ENCODE measurements around the gene BTC. TPM values are rescaled to one million over a fixed set of nuclear protein-coding genes. Genes with fewer than 3 reads are reported as not detected.

BTC gene
- total RNA-seq, 1 donor from 2014 or later, result not detected

GRCh38 chr4:74758551-74759145 lies 35.7 kb downstream of the BTC start:
- no peaks in the 10 kb centered on the region for H3K9me3 Mint-ChIP-seq (ENCODE audit: unreplicated experiment)
- no peaks in the 10 kb centered on the region for H3K36me3 Mint-ChIP-seq (ENCODE audit: unreplicated experiment)
- no peaks in the 10 kb centered on the region for H3K27me3 Mint-ChIP-seq (ENCODE audit: unreplicated experiment)
- no peak overlapping the region for H3K27ac Mint-ChIP-seq (ENCODE audit: unreplicated experiment)
- no peak for TF ChIP-seq CTCF (IDR thresholded peaks at IDR 0.05; ENCODE audit: partially characterized antibody, unreplicated experiment)
- H3K4me1 Mint-ChIP-seq (ENCODE audit: low read depth, unreplicated experiment), result no peaks in the 10 kb centered on the region
- no peak for DNase-seq
- no peak overlapping the region for H3K4me3 Mint-ChIP-seq (ENCODE audit: unreplicated experiment)

- no peak for DNase-seq
- H3K27me3 Mint-ChIP-seq (ENCODE audit: unreplicated experiment), result no peaks in the 10 kb centered on the region
Measured at GRCh38 chr4:74757136-74757535, 37.2 kb downstream of the BTC start.

DNA sequence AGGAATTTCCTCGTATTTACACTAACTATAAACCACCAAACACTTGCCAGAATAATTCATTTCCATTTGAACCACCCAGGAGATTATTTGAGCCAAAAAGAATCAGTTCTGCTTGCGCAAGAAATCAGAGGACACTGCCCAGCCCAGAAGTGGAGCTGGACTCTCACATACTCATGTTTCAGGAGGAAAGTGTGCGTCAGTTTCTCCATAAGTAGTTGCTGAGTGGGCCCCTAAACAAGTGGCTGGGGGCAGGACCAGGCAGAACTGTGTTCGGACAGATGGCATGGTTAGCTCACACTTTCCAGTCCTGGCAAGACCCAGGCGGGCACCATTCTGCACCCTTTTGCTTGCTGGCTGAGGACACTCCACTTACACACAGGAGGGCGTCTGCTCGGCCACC lies 38.8 kb downstream of the BTC start:
- no peak for DNase-seq
- H3K4me3 Mint-ChIP-seq (ENCODE audit: unreplicated experiment), result no peak overlapping the region
- no peaks in the 10 kb centered on the region for H3K4me1 Mint-ChIP-seq (ENCODE audit: low read depth, unreplicated experiment)
- H3K27me3 Mint-ChIP-seq (ENCODE audit: unreplicated experiment), result no peaks in the 10 kb centered on the region
- TF ChIP-seq CTCF (IDR thresholded peaks at IDR 0.05; ENCODE audit: partially characterized antibody, unreplicated experiment), result no peak
- no peaks in the 10 kb centered on the region for H3K36me3 Mint-ChIP-seq (ENCODE audit: unreplicated experiment)
- no peaks in the 10 kb centered on the region for H3K9me3 Mint-ChIP-seq (ENCODE audit: unreplicated experiment)
- H3K27ac Mint-ChIP-seq (ENCODE audit: unreplicated experiment), result no peak overlapping the region

More at GRCh38 chr4:74757136-74757535, 37.2 kb downstream of the BTC start:
- no peaks in the 10 kb centered on the region for H3K9me3 Mint-ChIP-seq (ENCODE audit: unreplicated experiment)
- H3K36me3 Mint-ChIP-seq (ENCODE audit: unreplicated experiment), result no peaks in the 10 kb centered on the region
- no peak overlapping the region for H3K27ac Mint-ChIP-seq (ENCODE audit: unreplicated experiment)
- H3K4me3 Mint-ChIP-seq (ENCODE audit: unreplicated experiment), result no peak overlapping the region
- no peaks in the 10 kb centered on the region for H3K4me1 Mint-ChIP-seq (ENCODE audit: low read depth, unreplicated experiment)
- TF ChIP-seq CTCF (IDR thresholded peaks at IDR 0.05; ENCODE audit: partially characterized antibody, unreplicated experiment), result no peak

DNA sequence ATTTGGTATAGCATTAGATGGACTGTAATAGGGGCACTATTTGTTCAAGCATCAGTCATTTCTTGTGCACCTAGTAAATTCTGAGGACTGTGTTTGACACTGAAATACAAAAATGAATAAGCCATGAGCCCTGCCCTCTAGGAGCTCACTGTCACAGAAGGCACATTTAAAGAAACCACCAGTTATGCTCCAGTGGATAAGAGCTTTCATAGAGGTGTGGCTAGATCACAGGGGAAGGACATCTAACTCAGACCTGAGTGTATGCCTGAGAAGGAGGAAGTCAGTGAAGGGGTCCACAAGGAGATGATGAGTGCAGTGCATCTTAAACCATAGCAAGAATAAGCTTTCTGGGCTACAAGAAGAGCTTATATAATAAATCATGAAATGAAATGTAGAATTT lies 40.1 kb downstream of the BTC start:
- Mint-ChIP-seq H3K27me3 (ENCODE audit: unreplicated experiment) (no peaks in the 10 kb centered on the region), H3K4me3 (ENCODE audit: unreplicated experiment) (no peak overlapping the region), H3K36me3 (ENCODE audit: unreplicated experiment) (no peaks in the 10 kb centered on the region), H3K4me1 (ENCODE audit: low read depth, unreplicated experiment) (no peaks in the 10 kb centered on the region), H3K27ac (ENCODE audit: unreplicated experiment) (no peak overlapping the region), H3K9me3 (ENCODE audit: unreplicated experiment) (no peaks in the 10 kb centered on the region)
- DNase-seq, result no peak
- TF ChIP-seq CTCF (IDR thresholded peaks at IDR 0.05; ENCODE audit: partially characterized antibody, unreplicated experiment), result no peak

GRCh38 chr4:74752798-74753197 lies 41.5 kb downstream of the BTC start:
- Mint-ChIP-seq H3K4me3 (ENCODE audit: unreplicated experiment) (no peak overlapping the region), H3K27me3 (ENCODE audit: unreplicated experiment) (no peaks in the 10 kb centered on the region), H3K4me1 (ENCODE audit: low read depth, unreplicated experiment) (no peaks in the 10 kb centered on the region), H3K36me3 (ENCODE audit: unreplicated experiment) (no peaks in the 10 kb centered on the region), H3K9me3 (ENCODE audit: unreplicated experiment) (no peaks in the 10 kb centered on the region), H3K27ac (ENCODE audit: unreplicated experiment) (no peak overlapping the region)
- TF ChIP-seq CTCF (IDR thresholded peaks at IDR 0.05; ENCODE audit: partially characterized antibody, unreplicated experiment), result no peak
- DNase-seq, result no peak
